ENCODE data around the gene ZBTB4. TPM values are rescaled to one million over a fixed set of nuclear protein-coding genes. Genes with fewer than 3 reads are reported as not detected.

The ZBTB4 gene
- total RNA-seq, 1 experiment from 2014 or later, result 14.4 TPM

GRCh38 chr17:7426203-7426863, 53.1 kb downstream of the ZBTB4 start:
- no peak overlapping the region for H2BK5ac ChIP-seq (ENCODE audit: insufficient read length, low read length)
- H3K4ac ChIP-seq (ENCODE audit: low read depth, low read length), result no peak overlapping the region
- H4K5ac ChIP-seq (ENCODE audit: insufficient read length, low read depth, low read length), result no peak overlapping the region
- no peaks in the 10 kb centered on the region for H3K23me2 ChIP-seq (ENCODE audit: insufficient read length, low read depth, low read length, poor library complexity, severe bottlenecking)
- no peaks in the 10 kb centered on the region for H3K79me1 ChIP-seq (ENCODE audit: insufficient read depth, low read depth, low read length, poor library complexity, severe bottlenecking)
- H2BK120ac ChIP-seq (ENCODE audit: low read depth, low read length, poor library complexity, severe bottlenecking), result no peak overlapping the region
- no CpG with 5 or more reads among the region's 33 CpGs for WGBS (ENCODE audit: extremely low coverage, insufficient read length, low lambda C conversion rate)
- H3K9ac ChIP-seq (ENCODE audit: extremely low read depth, insufficient read length, low read length), result no peak overlapping the region
- H3K23ac ChIP-seq (ENCODE audit: insufficient read length, low read depth, low read length), result no peak overlapping the region
- no peak overlapping the region for H3T11ph ChIP-seq (ENCODE audit: low read length)
- no peak overlapping the region for H2BK15ac ChIP-seq (ENCODE audit: low read depth, low read length)
- Mint-ChIP-seq H3K36me3 (ENCODE audit: insufficient read depth in 1 of 3, low read depth in 3 of 3) (no peaks in the 10 kb centered on the region), H3K27ac (no peak overlapping the region; a peak in 1 of 7 replicates), H3K27me3 (ENCODE audit: low read depth) (peaks cover 13% of the 10 kb centered on the region), H3K4me1 (no peaks in the 10 kb centered on the region), H3K9me3 (no peaks in the 10 kb centered on the region; a peak in 1 of 5 replicates), H3K4me3 (no peak overlapping the region)
- H2BK20ac ChIP-seq (ENCODE audit: low read depth, low read length, poor library complexity, severe bottlenecking), result no peak overlapping the region
- no peaks in the 10 kb centered on the region for H3K9me3 ChIP-seq (ENCODE audit: control insufficient read depth, low read depth, low read length)
- H3K79me2 ChIP-seq (ENCODE audit: insufficient read depth, low read length), result no peaks in the 10 kb centered on the region
- no peaks in the 10 kb centered on the region for H4K20me1 ChIP-seq (ENCODE audit: control insufficient read depth, insufficient read depth, insufficient read length)
- no peak for DNase-seq
- no peak overlapping the region for H4K8ac ChIP-seq (replicated peaks; ENCODE audit: insufficient read length, low read depth, low read length)
- no peaks in the 10 kb centered on the region; the same call in 1 of the 2 replicates for H3K27me3 ChIP-seq (ENCODE audit: insufficient read depth, low read length)
- H3K14ac ChIP-seq (ENCODE audit: insufficient read depth, low read length), result no peak overlapping the region
- H3K18ac ChIP-seq (ENCODE audit: insufficient read length, low read depth, low read length), result no peak overlapping the region
- H4K91ac ChIP-seq (ENCODE audit: insufficient read length, low read depth, low read length), result no peak overlapping the region
- H3K4me1 ChIP-seq (ENCODE audit: insufficient read depth, low read length), result no peaks in the 10 kb centered on the region
- H2AFZ ChIP-seq (ENCODE audit: low read length), result no peak overlapping the region
- no peak overlapping the region for H3K27ac ChIP-seq (ENCODE audit: insufficient read length, low read depth, low read length)
- TF ChIP-seq, protein P1, sequence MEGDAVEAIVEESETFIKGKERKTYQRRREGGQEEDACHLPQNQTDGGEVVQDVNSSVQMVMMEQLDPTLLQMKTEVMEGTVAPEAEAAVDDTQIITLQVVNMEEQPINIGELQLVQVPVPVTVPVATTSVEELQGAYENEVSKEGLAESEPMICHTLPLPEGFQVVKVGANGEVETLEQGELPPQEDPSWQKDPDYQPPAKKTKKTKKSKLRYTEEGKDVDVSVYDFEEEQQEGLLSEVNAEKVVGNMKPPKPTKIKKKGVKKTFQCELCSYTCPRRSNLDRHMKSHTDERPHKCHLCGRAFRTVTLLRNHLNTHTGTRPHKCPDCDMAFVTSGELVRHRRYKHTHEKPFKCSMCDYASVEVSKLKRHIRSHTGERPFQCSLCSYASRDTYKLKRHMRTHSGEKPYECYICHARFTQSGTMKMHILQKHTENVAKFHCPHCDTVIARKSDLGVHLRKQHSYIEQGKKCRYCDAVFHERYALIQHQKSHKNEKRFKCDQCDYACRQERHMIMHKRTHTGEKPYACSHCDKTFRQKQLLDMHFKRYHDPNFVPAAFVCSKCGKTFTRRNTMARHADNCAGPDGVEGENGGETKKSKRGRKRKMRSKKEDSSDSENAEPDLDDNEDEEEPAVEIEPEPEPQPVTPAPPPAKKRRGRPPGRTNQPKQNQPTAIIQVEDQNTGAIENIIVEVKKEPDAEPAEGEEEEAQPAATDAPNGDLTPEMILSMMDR (conservative IDR thresholded peaks at IDR 0.05), result no peak
- H2AK5ac ChIP-seq (ENCODE audit: insufficient read length, low read length), result no peak overlapping the region
- no peak overlapping the region for H3K56ac ChIP-seq (ENCODE audit: insufficient read length, low read depth, low read length)
- H2BK12ac ChIP-seq (ENCODE audit: insufficient read length, low read depth, low read length), result no peak overlapping the region
- H3K4me2 ChIP-seq (ENCODE audit: insufficient read depth, insufficient read length, low read length), result no peak overlapping the region
